HL-60 (cell line): ENCODE data around the gene GUSB.
"Not testable (repeated sequence)": the region's sequence is repeated elsewhere in the genome, so short reads cannot be mapped to it uniquely, and the experiment has no call there.

Experiments used
- DNase-seq, 2 experiments: peaks; one replicate each; pipeline ENCODE4 v3.0.0-alpha.2; 2010 to 2020; ENCODE audit warnings: low read depth in 1 of 2, low spot score in 1 of 2
- H3K27ac ChIP-seq: fragments of 250-450 bp; sonication (Bioruptor Pico); replicated peaks from 2 replicates; pipeline ENCODE4 v1.5.1; 2020; ENCODE audit warnings: mild to moderate bottlenecking, moderate library complexity
- H3K27me3 ChIP-seq: fragments of 250-450 bp; sonication (Bioruptor Pico); 2 replicates; pipeline ENCODE4 v1.5.1; 2021; ENCODE audit warnings: mild to moderate bottlenecking, moderate library complexity; ENCODE audit not compliant: insufficient read depth, poor library complexity, severe bottlenecking
- H3K4me3 ChIP-seq: replicated peaks from 2 replicates; pipeline ENCODE4 v1.5.1; 2011; ENCODE audit warnings: mild to moderate bottlenecking, control low read depth, low read length; ENCODE audit not compliant: insufficient read depth
- GABPA ChIP-seq: IDR thresholded peaks from 2 replicates; pipeline ENCODE4 v1.6.1; 2012; ENCODE audit warnings: low read depth
- POLR2AphosphoS5 ChIP-seq: IDR thresholded peaks from 2 replicates; pipeline ENCODE4 v1.6.1; 2012; ENCODE audit warnings: low read depth
- SPI1 ChIP-seq: IDR thresholded peaks from 2 replicates; pipeline ENCODE4 v1.6.1; 2012; ENCODE audit warnings: low read depth, mild to moderate bottlenecking, borderline replicate concordance
- TF ChIP-seq, protein P1 (sequence below): IDR thresholded peaks from 2 replicates; pipeline ENCODE4 v1.6.1; 2012; ENCODE audit warnings: low read depth; ENCODE audit not compliant: insufficient replicate concordance
- TF ChIP-seq, protein P2 (sequence below): IDR thresholded peaks from one replicate; pipeline ENCODE4 v1.5.1; 2011; ENCODE audit warnings: low read length, control low read depth, inconsistent platforms; ENCODE audit not compliant: insufficient read depth

Gene GUSB

DNA sequence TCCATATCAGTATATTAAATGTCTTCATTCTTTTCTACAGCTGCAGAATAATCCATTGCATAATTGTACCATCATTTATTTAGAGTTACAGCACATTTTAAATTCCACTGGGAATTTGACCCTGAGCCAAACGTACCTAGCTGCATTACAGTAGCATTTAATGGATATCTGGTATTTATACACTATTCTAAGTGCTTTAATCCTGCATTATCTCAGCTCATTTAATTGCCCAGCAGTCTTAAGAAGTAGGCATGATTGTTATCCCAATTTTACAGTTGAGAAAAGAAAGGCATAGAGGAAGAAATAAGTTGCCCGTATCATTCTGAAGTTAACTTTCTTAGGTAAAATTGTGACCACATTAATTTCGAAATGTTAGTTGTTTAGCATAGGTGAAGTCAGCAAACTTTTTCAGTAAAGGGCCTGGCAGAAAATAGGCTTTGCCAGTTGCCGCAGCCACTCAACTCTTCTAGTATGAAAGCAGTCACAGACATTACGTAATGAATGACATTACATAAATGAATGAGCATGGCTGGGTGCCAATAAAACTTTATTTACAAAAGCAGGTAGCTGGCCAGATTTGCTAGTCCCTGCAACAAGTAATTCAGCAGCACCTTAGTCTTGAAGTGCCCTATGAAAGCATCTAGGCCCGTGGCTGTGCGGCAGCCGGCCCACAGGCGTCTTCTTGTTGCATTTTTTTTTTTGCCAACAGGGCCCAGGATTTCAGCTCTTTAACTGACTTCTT, 30.0 kb downstream of the GUSB start:
- Histone ChIP-seq H3K27ac (no peak overlapping the region), H3K4me3 (no peak overlapping the region), H3K27me3 (no peaks in the 10 kb centered on the region)
- no peak for DNase-seq
- TF ChIP-seq SPI1 (no peak), POLR2AphosphoS5 (no peak), GABPA (no peak)
- TF ChIP-seq, protein P1, sequence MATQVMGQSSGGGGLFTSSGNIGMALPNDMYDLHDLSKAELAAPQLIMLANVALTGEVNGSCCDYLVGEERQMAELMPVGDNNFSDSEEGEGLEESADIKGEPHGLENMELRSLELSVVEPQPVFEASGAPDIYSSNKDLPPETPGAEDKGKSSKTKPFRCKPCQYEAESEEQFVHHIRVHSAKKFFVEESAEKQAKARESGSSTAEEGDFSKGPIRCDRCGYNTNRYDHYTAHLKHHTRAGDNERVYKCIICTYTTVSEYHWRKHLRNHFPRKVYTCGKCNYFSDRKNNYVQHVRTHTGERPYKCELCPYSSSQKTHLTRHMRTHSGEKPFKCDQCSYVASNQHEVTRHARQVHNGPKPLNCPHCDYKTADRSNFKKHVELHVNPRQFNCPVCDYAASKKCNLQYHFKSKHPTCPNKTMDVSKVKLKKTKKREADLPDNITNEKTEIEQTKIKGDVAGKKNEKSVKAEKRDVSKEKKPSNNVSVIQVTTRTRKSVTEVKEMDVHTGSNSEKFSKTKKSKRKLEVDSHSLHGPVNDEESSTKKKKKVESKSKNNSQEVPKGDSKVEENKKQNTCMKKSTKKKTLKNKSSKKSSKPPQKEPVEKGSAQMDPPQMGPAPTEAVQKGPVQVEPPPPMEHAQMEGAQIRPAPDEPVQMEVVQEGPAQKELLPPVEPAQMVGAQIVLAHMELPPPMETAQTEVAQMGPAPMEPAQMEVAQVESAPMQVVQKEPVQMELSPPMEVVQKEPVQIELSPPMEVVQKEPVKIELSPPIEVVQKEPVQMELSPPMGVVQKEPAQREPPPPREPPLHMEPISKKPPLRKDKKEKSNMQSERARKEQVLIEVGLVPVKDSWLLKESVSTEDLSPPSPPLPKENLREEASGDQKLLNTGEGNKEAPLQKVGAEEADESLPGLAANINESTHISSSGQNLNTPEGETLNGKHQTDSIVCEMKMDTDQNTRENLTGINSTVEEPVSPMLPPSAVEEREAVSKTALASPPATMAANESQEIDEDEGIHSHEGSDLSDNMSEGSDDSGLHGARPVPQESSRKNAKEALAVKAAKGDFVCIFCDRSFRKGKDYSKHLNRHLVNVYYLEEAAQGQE, result no peak
- TF ChIP-seq, protein P2, sequence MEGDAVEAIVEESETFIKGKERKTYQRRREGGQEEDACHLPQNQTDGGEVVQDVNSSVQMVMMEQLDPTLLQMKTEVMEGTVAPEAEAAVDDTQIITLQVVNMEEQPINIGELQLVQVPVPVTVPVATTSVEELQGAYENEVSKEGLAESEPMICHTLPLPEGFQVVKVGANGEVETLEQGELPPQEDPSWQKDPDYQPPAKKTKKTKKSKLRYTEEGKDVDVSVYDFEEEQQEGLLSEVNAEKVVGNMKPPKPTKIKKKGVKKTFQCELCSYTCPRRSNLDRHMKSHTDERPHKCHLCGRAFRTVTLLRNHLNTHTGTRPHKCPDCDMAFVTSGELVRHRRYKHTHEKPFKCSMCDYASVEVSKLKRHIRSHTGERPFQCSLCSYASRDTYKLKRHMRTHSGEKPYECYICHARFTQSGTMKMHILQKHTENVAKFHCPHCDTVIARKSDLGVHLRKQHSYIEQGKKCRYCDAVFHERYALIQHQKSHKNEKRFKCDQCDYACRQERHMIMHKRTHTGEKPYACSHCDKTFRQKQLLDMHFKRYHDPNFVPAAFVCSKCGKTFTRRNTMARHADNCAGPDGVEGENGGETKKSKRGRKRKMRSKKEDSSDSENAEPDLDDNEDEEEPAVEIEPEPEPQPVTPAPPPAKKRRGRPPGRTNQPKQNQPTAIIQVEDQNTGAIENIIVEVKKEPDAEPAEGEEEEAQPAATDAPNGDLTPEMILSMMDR, result no peak

DNA sequence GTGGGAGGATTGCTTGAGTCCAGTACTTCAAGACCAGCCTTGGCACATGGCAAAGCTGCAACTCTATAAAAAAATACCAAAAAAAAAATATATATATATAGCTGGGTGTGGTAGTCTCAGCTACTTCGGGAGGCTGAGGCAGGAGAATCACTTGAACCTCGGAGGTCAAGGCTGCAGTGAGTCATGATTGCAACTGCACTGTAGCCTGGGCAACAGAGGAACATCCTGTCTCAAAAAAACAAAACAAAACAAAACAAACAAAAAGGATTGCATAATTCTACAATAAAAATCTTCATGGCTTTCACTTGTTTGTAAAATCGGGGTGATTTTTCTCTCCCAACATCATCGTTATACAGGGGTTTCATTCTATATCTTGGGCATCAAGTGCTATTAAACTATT, 35.1 kb downstream of the GUSB start:
- no peak for DNase-seq
- no peak overlapping the region for H3K27ac ChIP-seq
- no peak for TF ChIP-seq SPI1
- TF ChIP-seq, protein P2, result no peak
- TF ChIP-seq POLR2AphosphoS5, result no peak
- TF ChIP-seq, protein P1, result no peak
- no peak for TF ChIP-seq GABPA

DNA sequence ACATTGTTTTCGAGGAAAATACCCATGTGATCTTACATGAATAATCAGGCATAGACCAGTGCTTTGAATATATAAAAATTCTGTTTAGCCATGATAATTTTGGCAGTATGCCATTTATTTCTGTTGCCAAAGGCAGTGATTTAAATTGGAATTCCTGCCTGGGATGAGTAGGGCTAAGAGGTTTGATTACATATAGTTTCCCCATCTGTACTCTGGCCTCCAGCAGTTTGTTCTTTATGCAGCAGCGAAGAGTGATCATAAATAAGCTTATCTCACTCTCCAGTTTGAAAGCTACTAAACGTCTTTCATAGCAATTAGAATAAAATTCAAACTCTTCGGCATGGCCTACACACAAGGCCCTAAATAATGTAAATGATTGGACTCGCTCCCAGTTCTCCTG, 36.2 kb downstream of the GUSB start:
- H3K4me3 ChIP-seq, H3K27me3 ChIP-seq, DNase-seq, H3K27ac ChIP-seq: not testable (repeated sequence)

More for the DNA sequence above, 35.1 kb downstream of the GUSB start:
- Histone ChIP-seq H3K27me3 (no peaks in the 10 kb centered on the region), H3K4me3 (no peak overlapping the region)

DNA sequence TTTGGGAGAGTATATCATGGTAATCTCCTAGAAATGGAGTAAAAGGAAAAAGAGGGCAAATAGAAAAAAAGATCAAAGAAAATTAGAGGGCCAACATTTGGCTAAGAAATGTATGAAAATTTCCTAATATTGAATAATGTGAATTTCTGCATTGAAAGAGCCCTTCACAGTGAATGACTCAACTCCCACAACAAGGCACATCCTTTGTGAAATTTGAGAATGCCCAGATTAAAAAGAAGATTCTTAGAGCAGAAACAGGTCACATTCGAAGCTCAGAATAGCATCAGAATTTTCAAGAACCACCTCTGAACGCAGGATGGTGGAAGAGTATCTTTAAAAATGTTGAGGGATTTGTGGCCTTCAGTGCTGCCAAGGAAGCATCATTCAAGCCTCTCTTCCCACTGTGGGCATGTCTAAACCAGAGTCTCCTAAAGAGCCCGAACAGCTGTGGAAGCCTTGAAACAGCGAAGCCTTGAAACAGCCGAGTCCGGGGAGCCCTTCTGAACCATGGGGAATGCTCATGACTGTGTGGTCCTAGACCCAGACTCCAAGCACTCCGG, 43.6 kb downstream of the GUSB start:
- no peak for TF ChIP-seq POLR2AphosphoS5
- TF ChIP-seq, protein P1, result no peak
- TF ChIP-seq, protein P2, result no peak
- no peak for TF ChIP-seq SPI1
- TF ChIP-seq GABPA, result no peak
- no peak for DNase-seq

More for the DNA sequence above, 43.6 kb downstream of the GUSB start:
- no peak overlapping the region for H3K27ac ChIP-seq
- H3K27me3 ChIP-seq, result no peaks in the 10 kb centered on the region
- H3K4me3 ChIP-seq, result no peak overlapping the region
